ENCODE measurements around the gene CD164L2.
"Not testable (repeated sequence)": the region's sequence is repeated elsewhere in the genome, so short reads cannot be mapped to it uniquely, and the experiment has no call there.

Gene CD164L2

DNA sequence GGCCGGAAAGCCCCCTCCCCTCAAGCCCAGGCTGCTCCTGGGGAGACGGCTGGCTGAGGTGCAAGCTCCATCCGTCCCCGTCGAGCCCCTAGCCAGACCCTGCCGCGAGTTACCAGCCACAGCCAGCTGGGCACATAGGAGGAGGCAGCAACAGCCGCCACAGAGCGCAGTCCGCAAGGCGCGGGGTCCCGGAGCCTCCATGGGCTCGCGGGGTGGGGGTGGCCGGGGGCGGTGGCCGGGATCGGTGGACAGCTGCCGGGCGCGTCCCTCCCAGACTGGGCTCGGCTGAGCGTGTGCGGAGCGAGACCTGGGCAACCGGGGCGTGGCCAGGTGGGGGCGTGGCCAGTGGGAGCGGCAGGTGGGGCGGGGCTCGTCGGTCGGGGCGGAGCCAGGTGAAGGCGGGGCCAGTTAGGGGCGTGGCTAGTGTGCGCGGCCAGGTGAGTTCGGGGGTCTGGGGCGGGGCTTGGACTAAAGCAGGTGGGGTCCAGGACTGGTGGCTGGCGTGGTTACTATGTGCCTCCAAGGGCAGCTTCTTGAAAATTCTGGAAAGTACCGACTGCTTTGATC, at the start of gene CD164L2:
TSS of gene CD164L2 (minus strand) at position 295 of the 567 bp plus-strand sequence. CDS start at position 201, 94 bp downstream.
- peak; percentile 30 for DNase-seq (ENCODE audit: low read depth)

DNA sequence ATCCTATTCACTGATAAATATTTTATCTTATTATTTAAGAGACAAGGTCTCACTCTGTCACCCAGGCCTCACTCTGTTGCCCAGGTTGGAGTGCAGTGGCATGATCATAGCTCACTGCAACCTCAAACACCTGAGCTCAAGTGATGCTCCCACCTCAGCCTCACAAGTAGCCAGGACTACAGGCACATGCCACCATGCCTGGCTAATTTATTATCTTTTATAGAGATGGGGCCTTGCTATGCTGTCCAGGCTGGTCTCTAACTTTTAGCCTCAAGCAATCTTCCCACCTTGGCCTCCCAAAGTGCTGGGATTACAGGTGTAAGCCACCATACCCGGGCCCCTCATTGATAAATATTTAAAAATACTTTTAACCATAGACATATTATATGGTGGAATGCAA, 49.6 kb upstream of the CD164L2 start:
- not testable (repeated sequence) for DNase-seq (ENCODE audit: low read depth)

DNA sequence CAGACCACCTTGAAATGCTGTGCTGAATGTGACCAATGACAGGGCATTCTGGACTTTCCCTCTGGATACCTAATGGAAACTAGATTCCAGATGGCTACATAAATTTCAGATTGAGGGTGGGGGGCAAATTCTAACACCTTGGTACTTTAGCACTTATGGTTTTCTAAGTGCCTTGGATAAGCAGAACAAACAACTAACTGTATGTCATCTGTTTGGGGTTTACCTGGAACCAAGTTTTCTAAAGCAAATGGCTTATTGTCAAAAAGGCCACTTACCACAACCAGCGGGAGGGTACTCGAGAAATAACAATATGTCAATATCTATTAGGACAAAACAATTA, 48.4 kb upstream of the CD164L2 start:
- DNase-seq (ENCODE audit: low read depth): no peak

DNA sequence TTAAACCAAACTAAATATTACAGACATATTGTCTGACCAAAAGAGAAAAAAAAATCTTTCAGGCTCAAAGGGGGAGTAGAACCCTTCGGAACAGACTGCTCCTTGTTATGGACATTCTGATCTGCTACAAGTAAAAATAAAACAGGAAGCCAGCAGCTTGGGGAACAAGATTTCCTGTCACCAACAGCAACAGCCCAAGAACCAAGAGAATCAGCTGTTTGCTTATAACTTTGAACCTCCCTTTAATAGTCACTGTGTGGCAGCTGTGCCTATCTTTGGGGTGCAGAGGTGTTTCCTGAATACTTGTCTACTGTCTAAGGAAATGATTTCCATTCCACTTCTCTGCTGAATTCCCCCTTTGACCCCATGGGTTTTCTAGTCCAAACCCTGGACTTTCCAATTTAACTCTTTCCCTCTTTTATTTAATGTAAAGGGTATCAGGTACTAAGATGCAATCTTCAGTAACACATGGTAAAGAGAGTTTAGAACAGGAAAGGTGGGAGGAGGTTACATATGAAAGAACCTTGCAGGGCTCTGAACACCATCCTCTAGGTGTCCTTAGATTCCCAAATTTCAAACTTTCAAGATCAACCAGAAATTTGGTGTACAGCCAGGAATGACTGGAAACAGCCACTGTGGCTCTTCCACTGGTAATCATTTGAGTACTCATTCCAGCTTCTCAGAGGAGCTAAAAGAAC, 47.9 kb upstream of the CD164L2 start:
- DNase-seq (ENCODE audit: low read depth): no peak

DNA sequence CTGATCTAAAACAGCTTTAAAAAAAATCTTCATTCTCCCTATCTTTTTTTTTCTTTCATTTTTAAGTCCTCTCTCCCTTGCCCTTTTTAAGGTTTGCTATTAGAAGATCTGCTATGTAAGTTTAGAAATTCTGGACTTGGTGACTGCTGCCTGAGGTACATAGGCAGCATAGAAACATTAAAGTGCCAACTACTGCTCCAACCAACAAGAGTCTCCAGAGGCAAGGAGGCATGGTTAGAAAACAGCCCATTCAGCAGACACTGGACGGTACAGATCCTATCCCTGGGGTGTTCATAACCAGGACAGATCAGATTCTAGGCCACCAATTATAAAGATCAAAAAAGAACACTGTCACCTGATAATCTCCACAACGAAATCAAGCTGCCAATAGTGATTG, 45.9 kb upstream of the CD164L2 start:
- DNase-seq (ENCODE audit: low read depth): no peak

DNA sequence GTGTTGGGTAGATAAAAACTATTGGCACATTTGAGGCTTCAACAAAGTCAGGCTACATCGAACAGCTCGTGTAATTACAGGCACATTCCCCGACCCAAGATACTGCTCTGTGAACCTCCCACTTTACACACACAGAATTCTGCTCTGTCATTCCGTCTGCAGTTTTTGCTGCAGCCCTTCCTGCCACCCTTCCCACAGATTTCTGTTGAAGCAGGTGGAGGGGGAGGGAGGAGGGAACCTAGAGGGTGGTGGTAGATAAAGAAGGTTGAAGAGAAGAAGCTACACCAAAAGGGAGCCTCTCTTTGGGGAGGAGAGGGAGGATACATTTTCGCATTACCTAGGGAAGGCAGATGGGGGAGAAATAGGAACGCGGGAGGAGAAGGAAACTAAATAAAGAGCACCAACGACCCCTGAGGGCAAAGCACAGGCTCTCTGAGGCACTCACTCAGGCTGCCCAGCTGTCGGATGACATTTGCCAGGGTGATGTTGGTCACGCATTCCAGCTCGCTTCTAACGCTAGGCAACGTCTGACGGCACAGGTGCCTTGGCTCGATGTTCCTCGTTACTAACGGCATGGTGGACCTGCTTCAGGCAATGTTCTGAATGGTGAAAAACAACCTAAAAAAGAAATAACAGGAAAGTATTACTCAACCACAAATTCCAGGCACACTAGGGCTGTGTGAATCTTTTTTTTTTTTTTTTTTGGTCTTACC, 45.3 kb upstream of the CD164L2 start:
- no peak for DNase-seq (ENCODE audit: low read depth)

DNA sequence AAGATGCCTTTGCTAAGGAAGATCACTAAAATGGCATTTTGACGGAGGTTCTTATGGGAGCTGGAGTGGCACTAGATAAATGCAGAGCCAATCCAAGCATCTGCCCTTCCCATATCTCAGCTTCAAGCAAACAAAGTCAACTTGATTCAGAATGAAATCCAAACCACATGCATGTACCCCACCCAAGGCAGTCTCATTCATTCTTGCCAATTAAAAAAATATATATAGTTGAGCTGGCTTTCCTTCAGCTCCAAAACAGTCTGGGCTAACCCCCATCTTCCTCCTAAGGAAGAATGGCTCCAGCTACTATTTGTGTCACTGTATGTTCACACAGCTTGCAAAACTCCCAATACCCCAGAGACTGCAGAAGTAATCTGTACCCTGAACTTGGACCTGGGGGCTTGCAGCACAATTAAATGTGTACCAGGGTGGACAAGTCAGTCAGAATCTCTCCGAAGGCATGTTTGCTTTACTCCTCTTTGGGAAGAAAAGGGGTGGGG, 44.7 kb upstream of the CD164L2 start:
- DNase-seq (ENCODE audit: low read depth): no peak

DNA sequence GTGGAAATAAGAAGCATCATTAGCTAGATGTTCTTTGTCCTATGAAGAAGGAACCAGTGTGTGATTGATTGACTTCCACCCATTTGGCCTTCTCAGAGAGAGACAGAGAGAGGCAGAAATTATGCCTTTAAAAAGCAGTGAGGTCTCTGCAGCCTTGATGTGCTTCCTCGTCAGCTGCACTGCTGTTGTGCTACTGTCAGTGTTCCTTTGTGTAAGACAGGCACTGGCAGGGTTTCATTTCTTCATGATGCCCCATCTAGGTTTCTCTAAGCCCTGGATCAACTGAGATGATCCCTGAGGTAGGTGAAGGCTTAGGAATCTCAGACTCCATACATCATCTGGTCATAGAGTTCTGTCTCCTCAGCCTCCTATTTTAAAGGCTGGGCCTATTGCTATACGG, 44.2 kb upstream of the CD164L2 start:
- DNase-seq (ENCODE audit: low read depth): no peak

DNA sequence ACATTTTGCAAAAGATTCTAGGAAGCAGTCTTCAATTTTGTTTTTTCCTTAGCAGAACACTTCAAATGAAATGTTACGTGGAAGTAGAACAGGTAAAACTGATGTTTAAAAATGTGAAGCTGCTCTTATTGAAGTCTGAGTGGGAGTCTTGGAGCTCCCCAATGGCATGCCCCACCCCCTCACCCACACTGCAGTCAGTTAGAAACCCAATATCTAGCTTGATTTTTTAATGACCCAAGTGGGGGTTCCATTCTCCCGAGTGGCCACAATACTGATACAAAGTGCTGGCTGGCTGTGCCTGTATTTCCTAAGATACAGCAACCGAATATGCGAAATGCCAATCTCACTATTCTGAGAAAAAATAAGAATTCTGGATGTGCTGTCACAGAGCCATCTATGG, 40.6 kb upstream of the CD164L2 start:
- DNase-seq (ENCODE audit: low read depth): no peak

DNA sequence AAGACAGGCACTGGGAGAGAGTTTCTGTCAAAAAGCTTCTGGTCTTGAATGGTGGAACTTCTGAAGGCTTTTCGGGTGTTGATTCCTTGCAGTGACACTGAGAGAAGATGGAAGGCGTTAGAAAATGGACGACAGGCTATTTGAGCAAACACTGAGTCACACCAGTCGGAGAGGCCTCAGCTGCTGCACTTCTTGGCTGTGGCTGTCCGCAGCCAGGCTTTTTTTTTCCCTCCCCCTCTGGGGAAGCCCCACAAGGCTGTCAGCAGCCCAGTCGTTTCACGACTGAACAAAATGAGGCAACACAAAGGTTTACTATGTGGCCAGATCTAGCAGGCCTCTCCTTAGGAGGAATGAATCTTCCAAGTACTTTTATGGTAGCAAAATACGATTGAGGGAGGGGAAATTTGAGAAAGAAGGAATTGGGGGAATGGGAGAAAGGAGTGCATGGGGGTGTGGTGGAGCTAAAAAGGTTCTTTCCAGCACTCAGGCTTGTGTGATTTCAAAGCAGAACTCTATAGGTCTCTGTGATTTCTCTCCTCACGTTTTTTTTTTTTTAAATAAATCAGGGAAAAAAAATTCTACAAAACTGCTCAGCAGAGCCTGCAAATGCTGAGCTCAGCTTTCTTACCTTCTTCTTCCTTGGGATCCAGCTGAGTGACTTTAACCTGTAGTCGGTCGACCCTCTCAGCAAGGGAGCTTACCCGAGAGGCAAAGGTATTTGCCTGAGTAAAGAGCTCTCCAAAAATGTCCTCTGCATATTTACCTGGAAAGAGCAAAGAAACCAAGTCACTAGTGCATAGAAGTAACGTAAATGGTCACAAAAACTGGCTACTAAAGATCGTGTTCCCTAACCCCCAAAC, 35.4 kb upstream of the CD164L2 start:
- peak; percentile 50 for DNase-seq (ENCODE audit: low read depth)

DNA sequence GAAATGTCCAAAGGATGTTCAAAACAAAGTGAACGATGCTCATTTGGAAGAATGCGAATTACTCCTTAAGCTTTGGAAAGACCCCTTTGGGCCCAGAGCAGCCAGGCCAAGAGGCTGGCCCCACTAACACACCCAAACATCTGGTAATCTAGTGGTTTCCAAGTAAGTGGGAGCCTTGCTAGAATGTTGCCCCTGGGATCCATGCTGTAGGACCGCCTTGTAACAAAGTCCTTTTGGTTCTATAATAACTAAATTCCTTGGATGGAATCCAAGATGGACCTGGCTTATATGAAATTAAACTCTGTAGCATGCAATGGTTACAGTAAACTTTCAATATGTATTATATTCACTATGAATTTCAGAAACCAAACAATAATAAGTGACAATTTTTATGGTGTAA, 34.6 kb upstream of the CD164L2 start:
- no peak for DNase-seq (ENCODE audit: low read depth)

DNA sequence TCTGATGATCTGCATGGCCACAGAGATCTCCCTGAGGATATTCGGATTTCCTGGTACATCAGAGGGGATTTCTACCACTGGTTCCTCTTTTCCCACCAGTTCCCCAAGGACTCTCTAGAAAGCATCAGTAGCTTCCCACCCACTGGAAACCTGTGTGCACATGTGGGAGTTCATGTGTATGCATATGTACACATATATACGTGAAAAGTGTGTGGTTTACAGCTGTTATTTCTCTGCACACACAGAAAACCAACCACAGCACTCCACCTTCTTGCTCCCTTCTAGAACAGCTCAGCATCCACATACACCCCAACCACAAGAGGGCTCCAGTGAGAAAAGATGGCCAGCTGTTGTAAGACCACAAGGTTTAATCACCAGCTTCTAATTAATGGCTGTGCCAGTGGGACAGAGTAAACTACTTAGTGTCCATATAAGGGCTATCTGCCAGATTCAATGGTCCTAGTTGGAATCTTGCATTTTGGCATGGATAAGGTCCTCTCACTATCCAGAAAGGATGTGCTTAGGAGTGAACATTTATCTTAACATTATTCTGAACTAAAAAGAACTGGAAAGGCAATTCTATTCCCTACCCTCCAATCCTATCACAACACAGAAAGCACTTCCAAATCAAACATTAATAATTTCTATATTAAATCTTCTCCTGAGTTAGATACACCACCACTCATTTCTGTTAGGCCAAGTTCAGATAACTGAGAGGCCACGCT, 33.4 kb upstream of the CD164L2 start:
- DNase-seq (ENCODE audit: low read depth): peak; percentile 18

DNA sequence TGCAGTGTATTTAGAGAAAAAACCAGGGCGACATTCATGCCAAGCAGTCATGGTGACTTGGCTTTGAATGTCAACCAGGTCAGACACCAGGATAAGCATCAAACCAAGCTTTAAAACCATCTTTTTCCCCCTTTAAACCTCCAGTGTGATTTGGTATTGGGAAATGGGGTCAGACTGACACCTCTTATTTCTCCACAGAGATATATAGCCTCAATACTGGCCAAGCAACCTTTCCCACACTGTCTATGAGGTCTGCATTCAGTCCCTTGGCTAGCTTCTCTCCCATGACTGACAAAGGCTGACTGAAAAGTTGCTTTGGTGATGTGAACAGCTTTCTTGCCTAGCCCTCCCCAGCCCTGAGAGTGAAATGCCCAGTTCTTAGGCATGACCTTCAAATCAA, 31.0 kb upstream of the CD164L2 start:
- no peak for DNase-seq (ENCODE audit: low read depth)

DNA sequence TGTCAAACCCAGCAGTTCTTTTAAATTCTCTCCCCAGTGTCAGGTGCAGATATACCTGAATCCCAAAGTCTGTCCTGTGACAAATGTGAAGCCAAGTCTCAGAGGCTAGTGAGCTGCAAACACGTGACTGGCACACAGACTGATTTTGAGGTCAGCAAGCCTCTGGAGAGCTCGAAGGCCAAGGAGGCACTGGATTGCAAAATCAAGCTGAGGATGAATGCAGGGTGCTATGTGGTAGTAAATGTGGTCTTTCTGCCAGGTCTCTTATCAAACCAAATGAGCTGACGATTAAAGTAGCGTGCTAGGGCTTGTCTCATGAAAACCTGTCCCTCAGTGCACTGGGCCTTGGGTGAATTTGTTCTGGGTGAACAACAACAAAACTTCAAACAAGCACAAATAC, 29.9 kb upstream of the CD164L2 start:
- DNase-seq (ENCODE audit: low read depth): no peak

DNA sequence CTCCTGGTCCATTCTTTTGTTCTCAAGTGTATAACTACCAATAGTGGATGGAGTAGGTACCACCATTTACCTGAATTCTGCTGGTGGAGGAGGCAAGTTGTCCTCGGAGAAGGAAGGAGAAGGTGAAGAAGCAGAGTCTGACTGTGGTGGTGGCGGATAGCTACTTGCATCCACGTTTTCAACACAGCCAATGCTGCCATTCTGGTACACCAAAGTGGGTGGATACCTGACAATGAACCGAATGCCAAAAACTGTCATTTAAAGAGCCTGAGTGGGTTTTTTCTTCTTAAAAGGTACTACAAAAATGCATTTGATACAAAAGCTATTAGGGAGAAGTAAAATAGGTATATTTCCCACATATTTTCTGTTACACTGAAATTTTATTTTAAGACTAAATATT, 29.4 kb upstream of the CD164L2 start:
- DNase-seq (ENCODE audit: low read depth): no peak

DNA sequence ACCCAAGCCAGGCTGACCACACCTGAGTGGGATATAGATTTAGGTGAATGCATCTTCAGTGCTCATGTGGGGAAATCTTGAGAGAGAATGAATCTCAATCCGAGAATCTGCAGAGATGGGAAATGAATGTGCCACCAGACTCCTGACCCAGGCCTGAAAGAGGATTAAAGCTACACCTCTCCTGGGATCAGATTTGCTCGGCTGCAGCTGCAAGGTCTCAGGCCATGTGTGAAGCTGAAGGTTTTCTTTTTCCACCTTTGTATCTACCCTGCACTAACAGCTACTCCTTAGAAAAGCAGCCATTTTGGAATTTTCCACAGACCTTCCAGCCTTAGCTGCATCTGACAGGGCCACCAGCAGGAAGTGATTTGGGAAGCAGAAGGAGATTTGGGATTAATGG, 27.6 kb upstream of the CD164L2 start:
- DNase-seq (ENCODE audit: low read depth): no peak

DNA sequence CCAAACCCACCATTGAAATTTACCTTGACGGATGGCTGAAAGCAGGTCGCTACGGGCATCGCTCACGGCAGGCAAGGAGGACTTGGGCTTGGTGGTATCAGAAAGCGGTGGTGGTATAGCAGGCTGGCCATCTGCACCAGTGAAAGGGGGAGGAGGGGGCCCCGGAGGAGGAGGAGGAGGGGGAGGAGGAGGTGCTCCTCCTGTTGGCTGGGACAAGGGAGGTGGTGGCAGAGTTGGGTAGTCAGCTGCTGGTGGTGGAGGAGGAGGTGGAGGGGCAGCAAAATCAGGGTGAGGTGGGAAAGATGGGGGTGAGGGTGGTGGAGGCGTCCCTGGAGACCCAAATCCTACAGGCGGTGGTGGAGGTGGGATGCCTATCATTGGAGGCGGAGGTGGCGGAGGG, 26.5 kb upstream of the CD164L2 start:
- DNase-seq (ENCODE audit: low read depth): no peak

DNA sequence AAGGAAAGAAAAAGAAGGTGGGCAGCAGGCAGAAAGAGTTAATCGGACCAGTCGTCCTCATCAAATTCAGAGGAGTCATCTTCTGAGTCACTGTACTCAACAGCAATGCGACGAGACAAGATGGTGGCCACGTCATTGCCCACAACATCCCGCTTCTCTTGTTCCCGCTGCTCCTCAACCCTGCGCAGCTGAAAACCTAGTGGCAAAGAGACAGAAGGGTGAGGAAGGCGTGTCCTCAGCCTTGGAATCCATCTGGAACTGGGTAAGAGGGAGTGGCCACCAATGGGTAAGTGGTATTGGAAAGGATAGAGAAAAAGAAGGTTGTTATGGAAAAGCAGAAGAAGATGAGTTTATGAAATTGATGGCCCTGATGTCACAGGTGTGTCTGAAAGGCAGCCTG, 25.0 kb upstream of the CD164L2 start:
- DNase-seq (ENCODE audit: low read depth): no peak

DNA sequence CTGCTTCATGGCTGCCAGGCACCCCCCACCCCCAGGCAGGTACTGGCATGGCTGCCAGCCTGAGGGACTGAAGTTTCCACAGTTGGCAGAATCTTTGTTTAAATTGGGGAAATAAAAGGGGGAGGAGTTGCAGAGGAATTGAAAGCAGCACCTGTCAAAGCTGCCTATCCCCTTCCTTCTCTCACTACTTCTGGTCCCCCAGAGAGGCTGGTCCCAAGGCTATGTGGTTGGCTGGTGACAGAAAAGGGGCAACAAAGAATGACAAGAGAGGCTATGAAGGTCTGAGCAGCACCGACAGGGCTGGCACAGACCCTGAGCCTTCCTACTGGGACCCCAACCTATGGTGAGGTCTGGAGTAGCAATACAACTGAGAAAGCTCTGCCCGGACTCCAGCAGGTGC, 23.7 kb upstream of the CD164L2 start:
- DNase-seq (ENCODE audit: low read depth): not testable (repeated sequence)

DNA sequence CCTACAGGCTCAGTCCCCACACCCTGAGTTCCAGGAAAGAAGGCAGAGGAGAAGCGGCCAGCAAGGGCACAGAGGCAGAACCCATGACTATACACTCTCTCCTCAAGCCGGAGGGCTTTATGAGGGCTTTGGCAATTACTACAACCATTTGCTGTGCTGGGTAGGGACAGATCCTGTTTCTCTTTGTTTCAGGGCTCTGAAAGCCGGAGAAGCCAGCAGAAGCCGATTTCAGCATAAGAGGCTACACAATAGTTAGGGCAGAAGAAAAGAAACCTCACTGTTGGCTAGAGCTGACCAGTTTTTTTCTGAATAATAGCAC, 23.2 kb upstream of the CD164L2 start:
- no peak for DNase-seq (ENCODE audit: low read depth)

DNA sequence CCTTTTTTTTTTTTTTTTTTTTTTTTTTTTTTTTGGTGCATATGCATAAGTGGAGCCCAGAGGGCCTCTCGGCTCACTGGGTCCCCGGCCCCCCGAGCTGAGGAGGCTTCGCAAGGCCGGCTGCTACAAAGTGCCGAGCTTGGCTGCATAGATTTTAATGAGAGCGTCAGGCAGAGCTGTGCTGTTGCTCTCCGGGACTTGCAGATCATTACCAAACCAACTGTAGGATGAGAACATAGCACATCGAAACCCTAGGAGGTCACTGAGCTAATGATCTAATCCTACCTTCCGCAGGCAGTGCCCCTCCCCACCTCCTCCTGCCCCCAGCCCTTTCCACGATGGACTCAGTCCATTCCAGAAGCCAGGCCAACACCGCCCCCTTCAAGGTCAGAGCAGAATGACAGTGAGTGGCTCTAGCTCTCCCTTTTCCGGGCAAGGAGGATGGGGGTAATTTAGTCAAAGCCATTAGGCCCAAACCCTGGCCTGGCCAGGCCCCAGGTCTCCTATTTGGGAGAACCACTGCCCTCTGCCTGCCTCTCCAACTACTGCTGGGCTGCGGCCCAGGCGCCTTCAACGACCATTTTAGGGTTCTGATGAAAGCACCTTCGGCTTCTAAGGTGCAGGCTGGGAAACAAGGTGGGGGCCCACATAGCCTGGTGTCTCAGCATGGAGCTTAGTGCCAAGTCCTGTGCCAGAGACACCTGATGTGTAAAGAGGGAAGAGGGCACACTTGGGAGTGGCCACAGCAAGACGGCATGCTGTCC, 22.6 kb upstream of the CD164L2 start:
- DNase-seq (ENCODE audit: low read depth): not testable (repeated sequence)

All from activated T-helper 9 cell treated with anti-CD3 and anti-CD28 coated beads, Interleukin-2, amount 50 U/mL, for 16 hours (primary cell).